Kidney epithelial cell (primary cell): ENCODE measurements around the gene PCDHGB2. TPM values are rescaled to one million over a fixed set of nuclear protein-coding genes. Genes with fewer than 3 reads are reported as not detected.
"Not testable (repeated sequence)": the region's sequence is repeated elsewhere in the genome, so short reads cannot be mapped to it uniquely, and the experiment has no call there.

ENCODE experiments used
- DNase-seq: peaks from one replicate; pipeline ENCODE4 v3.0.0-alpha.2; 2010; ENCODE audit warnings: low read depth
- H3K27me3 ChIP-seq: 2 replicates; pipeline ENCODE4 v1.6.0; 2011; ENCODE audit warnings: low read length; ENCODE audit not compliant: control insufficient read depth, insufficient read depth
- H3K36me3 ChIP-seq: 2 replicates; pipeline ENCODE4 v1.5.1; 2011; ENCODE audit warnings: low read length; ENCODE audit not compliant: control insufficient read depth, insufficient read depth
- H3K4me3 ChIP-seq: 2 replicates; pipeline ENCODE4 v1.5.1; 2011; ENCODE audit warnings: low read depth, mild to moderate bottlenecking, control low read depth, low read length
- CTCF ChIP-seq: IDR thresholded peaks from 2 replicates; pipeline ENCODE4 v1.5.1; 2011; ENCODE audit warnings: mild to moderate bottlenecking, moderate library complexity, low read length, control low read depth, inconsistent platforms; ENCODE audit not compliant: insufficient read depth, poor library complexity, severe bottlenecking
- total RNA-seq: library from RNA; depleted of rRNA; stranded (reverse); fragments of >200 nt; gene quantifications from 2 replicates; pipeline ENCODE4 v1.2.3, GENCODE V29; 2015

The PCDHGB2 gene
- total RNA-seq, 1 donor from 2014 or later = 1.2 TPM

GRCh38 chr5:141371572-141372475 is 12.0 kb downstream of the PCDHGB2 start:
- H3K36me3 ChIP-seq = no peaks in the 10 kb centered on the region
- no peak overlapping the region for H3K4me3 ChIP-seq
- DNase-seq = no peak
- TF ChIP-seq CTCF = no peak
- peaks cover 21% of the 10 kb centered on the region for H3K27me3 ChIP-seq

GRCh38 chr5:141373673-141374317 is 14.0 kb downstream of the PCDHGB2 start, which contains the start of gene PCDHGA6:
PCDHGA6 (plus strand) TSS chr5:141373891; CDS start chr5:141374084, 193 bp downstream.
- no peak within 1 kb of the TSS for H3K4me3 ChIP-seq
- DNase-seq = no peak
- no peaks in the 10 kb centered on the region for H3K36me3 ChIP-seq
- H3K27me3 ChIP-seq = peaks cover 21% of the 10 kb centered on the region
- TF ChIP-seq CTCF = peak; percentile 34

GRCh38 chr5:141374627-141375026 is 14.8 kb downstream of the PCDHGB2 start:
- DNase-seq = no peak
- no peak overlapping the region for H3K4me3 ChIP-seq
- TF ChIP-seq CTCF = no peak
- H3K36me3 ChIP-seq = no peaks in the 10 kb centered on the region
- H3K27me3 ChIP-seq = peaks cover 21% of the 10 kb centered on the region

- H3K36me3 ChIP-seq, H3K4me3 ChIP-seq, DNase-seq: not testable (repeated sequence)
- peaks cover 20% of the 10 kb centered on the region for H3K27me3 ChIP-seq
Measured at GRCh38 chr5:141375444-141376155, 15.8 kb downstream of the PCDHGB2 start.

- peak within 1 kb of the TSS; percentile 43 for H3K4me3 ChIP-seq
- H3K27me3 ChIP-seq = peaks cover 9% of the 10 kb centered on the region
- DNase-seq = no peak
- TF ChIP-seq CTCF = peak; percentile 28
- H3K36me3 ChIP-seq = no peaks in the 10 kb centered on the region
Measured at GRCh38 chr5:141382469-141383294, 22.9 kb downstream of the PCDHGB2 start, which contains the start of gene PCDHGA7. PCDHGA7 (plus strand) TSS chr5:141382742; CDS start chr5:141382900, 158 bp downstream.
